Esophagus squamous epithelium (tissue), 4 donors: ENCODE results near the gene PRSS3.
"Not testable (repeated sequence)": the region's sequence is repeated elsewhere in the genome, so short reads cannot be mapped to it uniquely, and the experiment has no call there.

Source experiments
- POLR2A ChIP-seq, 4 donors: fragments of 450-650 bp; IDR thresholded peaks; one replicate each; pipeline ENCODE4 v1.6.1; 2017; ENCODE audit warnings: antibody characterized with exemption in 4 of 4, mild to moderate bottlenecking in 4 of 4, moderate library complexity in 3 of 4
- TF ChIP-seq, protein P1 (sequence below), 6 experiments: fragments of 450-650 bp in 4 of 6; fragments of 200-600 bp in 2 of 6; sonication (generic) in 2 of 6; IDR thresholded peaks; one replicate each; pipeline ENCODE4 v1.5.1; 2016 to 2019; ENCODE audit warnings: antibody characterized with exemption in 6 of 6, mild to moderate bottlenecking in 4 of 6, moderate library complexity in 4 of 6

DNA sequence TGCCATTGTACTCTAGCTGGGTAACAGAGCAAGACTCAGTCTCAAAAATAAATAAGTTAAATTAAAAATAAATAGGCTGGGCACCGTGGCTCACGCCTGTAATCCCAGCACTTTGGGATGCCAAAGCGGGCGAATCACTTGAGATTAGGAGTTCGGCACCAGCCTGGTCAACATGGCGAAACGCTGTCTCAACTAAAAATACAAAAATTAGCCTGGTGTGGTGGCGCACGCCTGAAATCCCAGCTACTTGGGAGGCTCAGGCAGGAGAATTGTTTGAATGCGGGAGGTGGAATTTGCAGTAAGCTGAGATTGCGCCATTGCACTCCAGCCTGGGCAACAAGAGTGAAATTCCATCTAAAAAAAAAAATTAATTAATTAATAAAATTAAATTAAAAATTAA lies 31.9 kb downstream of the PRSS3 start:
- not testable (repeated sequence) for TF ChIP-seq POLR2A (IDR thresholded peaks at IDR 0.05)
- TF ChIP-seq, protein P1, sequence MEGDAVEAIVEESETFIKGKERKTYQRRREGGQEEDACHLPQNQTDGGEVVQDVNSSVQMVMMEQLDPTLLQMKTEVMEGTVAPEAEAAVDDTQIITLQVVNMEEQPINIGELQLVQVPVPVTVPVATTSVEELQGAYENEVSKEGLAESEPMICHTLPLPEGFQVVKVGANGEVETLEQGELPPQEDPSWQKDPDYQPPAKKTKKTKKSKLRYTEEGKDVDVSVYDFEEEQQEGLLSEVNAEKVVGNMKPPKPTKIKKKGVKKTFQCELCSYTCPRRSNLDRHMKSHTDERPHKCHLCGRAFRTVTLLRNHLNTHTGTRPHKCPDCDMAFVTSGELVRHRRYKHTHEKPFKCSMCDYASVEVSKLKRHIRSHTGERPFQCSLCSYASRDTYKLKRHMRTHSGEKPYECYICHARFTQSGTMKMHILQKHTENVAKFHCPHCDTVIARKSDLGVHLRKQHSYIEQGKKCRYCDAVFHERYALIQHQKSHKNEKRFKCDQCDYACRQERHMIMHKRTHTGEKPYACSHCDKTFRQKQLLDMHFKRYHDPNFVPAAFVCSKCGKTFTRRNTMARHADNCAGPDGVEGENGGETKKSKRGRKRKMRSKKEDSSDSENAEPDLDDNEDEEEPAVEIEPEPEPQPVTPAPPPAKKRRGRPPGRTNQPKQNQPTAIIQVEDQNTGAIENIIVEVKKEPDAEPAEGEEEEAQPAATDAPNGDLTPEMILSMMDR (IDR thresholded peaks at IDR 0.05) = not testable (repeated sequence)
